ENCODE measurements around the gene CNTNAP2. TPM values are rescaled to one million over a fixed set of nuclear protein-coding genes. Genes with fewer than 3 reads are reported as not detected.

CNTNAP2 gene
- total RNA-seq, 1 experiment from 2014 or later, result 60.0 TPM

DNA sequence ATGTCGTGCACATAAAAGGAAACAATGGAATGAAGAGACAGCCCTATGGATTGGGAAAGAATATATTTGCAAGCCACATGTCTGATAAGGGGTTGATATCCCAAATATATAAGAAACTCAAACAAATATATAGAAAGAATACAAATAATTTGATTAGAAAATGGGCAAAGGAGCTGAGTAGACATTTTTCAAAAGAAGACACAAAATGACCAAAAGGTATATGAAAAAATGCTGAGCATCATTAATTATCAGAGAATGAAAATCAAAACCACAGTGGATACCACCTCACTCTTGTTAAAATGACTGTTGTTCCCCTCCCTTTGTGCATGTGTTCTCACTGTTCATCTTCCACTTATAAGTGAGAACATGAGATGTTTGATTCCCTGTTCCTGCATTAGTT is 175.3 kb downstream of the CNTNAP2 start:
- POLR2A ChIA-PET (ENCODE audit: low non-redundant PET), result no interaction called here
- H3K27ac ChIP-seq (ENCODE audit: low read depth, low read length, poor library complexity, severe bottlenecking), result no peak overlapping the region
- TF ChIP-seq, protein P1, sequence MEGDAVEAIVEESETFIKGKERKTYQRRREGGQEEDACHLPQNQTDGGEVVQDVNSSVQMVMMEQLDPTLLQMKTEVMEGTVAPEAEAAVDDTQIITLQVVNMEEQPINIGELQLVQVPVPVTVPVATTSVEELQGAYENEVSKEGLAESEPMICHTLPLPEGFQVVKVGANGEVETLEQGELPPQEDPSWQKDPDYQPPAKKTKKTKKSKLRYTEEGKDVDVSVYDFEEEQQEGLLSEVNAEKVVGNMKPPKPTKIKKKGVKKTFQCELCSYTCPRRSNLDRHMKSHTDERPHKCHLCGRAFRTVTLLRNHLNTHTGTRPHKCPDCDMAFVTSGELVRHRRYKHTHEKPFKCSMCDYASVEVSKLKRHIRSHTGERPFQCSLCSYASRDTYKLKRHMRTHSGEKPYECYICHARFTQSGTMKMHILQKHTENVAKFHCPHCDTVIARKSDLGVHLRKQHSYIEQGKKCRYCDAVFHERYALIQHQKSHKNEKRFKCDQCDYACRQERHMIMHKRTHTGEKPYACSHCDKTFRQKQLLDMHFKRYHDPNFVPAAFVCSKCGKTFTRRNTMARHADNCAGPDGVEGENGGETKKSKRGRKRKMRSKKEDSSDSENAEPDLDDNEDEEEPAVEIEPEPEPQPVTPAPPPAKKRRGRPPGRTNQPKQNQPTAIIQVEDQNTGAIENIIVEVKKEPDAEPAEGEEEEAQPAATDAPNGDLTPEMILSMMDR (conservative IDR thresholded peaks at IDR 0.05; ENCODE audit: low read depth, low read length), result no peak
- TF ChIP-seq EZH2 (IDR thresholded peaks at IDR 0.05; ENCODE audit: borderline replicate concordance, low read depth, low read length, poor library complexity, severe bottlenecking), result no peak

DNA sequence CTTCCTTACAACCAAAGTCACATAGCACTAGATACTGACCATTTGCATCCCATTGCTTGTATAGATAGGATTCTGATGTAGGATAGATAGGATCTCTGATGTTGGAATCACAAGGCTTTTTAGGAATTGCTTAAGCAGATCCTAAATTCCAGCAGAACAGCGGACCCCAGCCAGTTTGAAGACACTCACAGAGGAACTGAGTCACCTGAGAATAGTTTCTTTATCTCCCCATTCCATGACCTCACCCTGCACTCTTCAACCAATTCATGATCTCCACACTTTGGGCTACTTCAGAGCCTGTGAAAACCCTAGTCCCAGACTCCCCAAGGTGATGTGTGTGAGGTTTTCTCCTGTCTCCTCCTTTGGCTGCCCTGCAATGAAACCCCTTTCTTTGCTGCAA is 179.4 kb downstream of the CNTNAP2 start:
- peaks cover 2% of the 10 kb centered on the region for H3K9me3 ChIP-seq (ENCODE audit: low read depth, low read length, poor library complexity, severe bottlenecking)
- DNase-seq (ENCODE audit: low spot score), result no peak
- ChIA-PET CTCF (no interaction called here), POLR2A (ENCODE audit: low non-redundant PET) (no interaction called here)
- TF ChIP-seq, protein P1 (conservative IDR thresholded peaks at IDR 0.05; ENCODE audit: low read depth, low read length), result no peak
- no peak for TF ChIP-seq EZH2 (IDR thresholded peaks at IDR 0.05; ENCODE audit: borderline replicate concordance, low read depth, low read length, poor library complexity, severe bottlenecking)
- no peaks in the 10 kb centered on the region for H3K27me3 ChIP-seq (replicated peaks; ENCODE audit: insufficient read depth, low read depth, low read length, poor library complexity)
- H3K4me3 ChIP-seq (ENCODE audit: low read depth, low read length, poor library complexity, severe bottlenecking), result no peak overlapping the region
- H3K27ac ChIP-seq (ENCODE audit: low read depth, low read length, poor library complexity, severe bottlenecking), result no peak overlapping the region
- H3K4me1 ChIP-seq (ENCODE audit: insufficient read depth, low read length, poor library complexity, severe bottlenecking), result no peaks in the 10 kb centered on the region
- intact Hi-C loops (cut with micrococcal nuclease; ENCODE audit: unreplicated experiment), result no loop called here
- no TSS peak for BruUV-seq (replicated peaks)
- H3K36me3 ChIP-seq (ENCODE audit: insufficient read depth, low read length, poor library complexity, severe bottlenecking), result no peaks in the 10 kb centered on the region

More for the DNA sequence above, 175.3 kb downstream of the CNTNAP2 start:
- intact Hi-C loops (cut with micrococcal nuclease; ENCODE audit: unreplicated experiment), result no loop called here
- Histone ChIP-seq H3K27me3 (replicated peaks; ENCODE audit: insufficient read depth, low read depth, low read length, poor library complexity) (no peaks in the 10 kb centered on the region), H3K4me1 (ENCODE audit: insufficient read depth, low read length, poor library complexity, severe bottlenecking) (no peaks in the 10 kb centered on the region), H3K9me3 (ENCODE audit: low read depth, low read length, poor library complexity, severe bottlenecking) (no peaks in the 10 kb centered on the region), H3K36me3 (ENCODE audit: insufficient read depth, low read length, poor library complexity, severe bottlenecking) (no peaks in the 10 kb centered on the region), H3K4me3 (ENCODE audit: low read depth, low read length, poor library complexity, severe bottlenecking) (no peak overlapping the region)
- DNase-seq (ENCODE audit: low spot score), result no peak
- CTCF ChIA-PET, result no interaction called here
- BruUV-seq (replicated peaks), result no TSS peak

DNA sequence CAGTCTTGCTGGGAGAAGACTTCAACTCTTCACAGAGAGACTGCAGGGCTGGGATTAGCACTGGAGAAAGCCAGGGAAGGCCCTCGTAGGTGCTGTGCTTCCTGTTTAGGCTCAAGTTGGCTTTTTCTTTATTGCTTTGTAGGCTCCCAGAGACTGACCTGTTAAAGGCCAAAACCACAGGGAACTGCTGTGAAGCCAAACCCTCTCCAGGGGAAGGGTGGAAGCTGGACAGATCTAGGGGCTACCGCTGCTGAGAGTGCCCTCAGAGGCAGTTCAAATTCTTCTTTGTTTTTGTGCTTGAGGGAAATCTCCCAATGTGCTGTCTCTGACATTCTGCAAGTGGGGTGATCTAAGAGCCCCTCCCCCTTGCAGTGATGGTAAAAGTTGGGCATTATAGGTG is 198.4 kb downstream of the CNTNAP2 start:
- no peaks in the 10 kb centered on the region for H3K4me1 ChIP-seq (ENCODE audit: insufficient read depth, low read length, poor library complexity, severe bottlenecking)
- TF ChIP-seq, protein P1 (conservative IDR thresholded peaks at IDR 0.05; ENCODE audit: low read depth, low read length), result no peak
- TF ChIP-seq EZH2 (IDR thresholded peaks at IDR 0.05; ENCODE audit: borderline replicate concordance, low read depth, low read length, poor library complexity, severe bottlenecking), result no peak
- POLR2A ChIA-PET (ENCODE audit: low non-redundant PET), result no interaction called here
- no TSS peak for BruUV-seq (replicated peaks)
- H3K9me3 ChIP-seq (ENCODE audit: low read depth, low read length, poor library complexity, severe bottlenecking), result no peaks in the 10 kb centered on the region
- intact Hi-C loops (cut with micrococcal nuclease; ENCODE audit: unreplicated experiment), result no loop called here
- H3K27me3 ChIP-seq (replicated peaks; ENCODE audit: insufficient read depth, low read depth, low read length, poor library complexity), result no peaks in the 10 kb centered on the region
- DNase-seq (ENCODE audit: low spot score), result no peak
- H3K36me3 ChIP-seq (ENCODE audit: insufficient read depth, low read length, poor library complexity, severe bottlenecking), result no peaks in the 10 kb centered on the region
- CTCF ChIA-PET, result no interaction called here
- H3K4me3 ChIP-seq (ENCODE audit: low read depth, low read length, poor library complexity, severe bottlenecking), result no peak overlapping the region
- H3K27ac ChIP-seq (ENCODE audit: low read depth, low read length, poor library complexity, severe bottlenecking), result no peak overlapping the region
